Fibroblast of the aortic adventitia (primary cell): ENCODE data around the gene FBLN7. TPM values are rescaled to one million over a fixed set of nuclear protein-coding genes. Genes with fewer than 3 reads are reported as not detected.

Source experiments
- DNase-seq: peaks from one replicate; pipeline ENCODE4 v3.0.0-alpha.2; 2010; ENCODE audit warnings: low read depth
- H3K4me3 ChIP-seq: 2 replicates; pipeline ENCODE4 v1.5.1; 2011; ENCODE audit warnings: low read depth, mild to moderate bottlenecking, control low read depth, low read length, moderate library complexity
- total RNA-seq: library from RNA; depleted of rRNA; stranded (reverse); fragments of >200 nt; gene quantifications from 2 replicates; pipeline ENCODE4 v1.2.3, GENCODE V29; 2012; ENCODE audit warnings: low replicate concordance
- TF ChIP-seq, protein P1 (sequence below): IDR thresholded peaks from 2 replicates; pipeline ENCODE4 v1.5.1; 2011; ENCODE audit warnings: mild to moderate bottlenecking, low read length, control low read depth, inconsistent platforms; ENCODE audit not compliant: insufficient read depth

The FBLN7 gene
- total RNA-seq, 1 donor, result 3.2 TPM

- no peak overlapping the region for H3K4me3 ChIP-seq
- TF ChIP-seq, protein P1, sequence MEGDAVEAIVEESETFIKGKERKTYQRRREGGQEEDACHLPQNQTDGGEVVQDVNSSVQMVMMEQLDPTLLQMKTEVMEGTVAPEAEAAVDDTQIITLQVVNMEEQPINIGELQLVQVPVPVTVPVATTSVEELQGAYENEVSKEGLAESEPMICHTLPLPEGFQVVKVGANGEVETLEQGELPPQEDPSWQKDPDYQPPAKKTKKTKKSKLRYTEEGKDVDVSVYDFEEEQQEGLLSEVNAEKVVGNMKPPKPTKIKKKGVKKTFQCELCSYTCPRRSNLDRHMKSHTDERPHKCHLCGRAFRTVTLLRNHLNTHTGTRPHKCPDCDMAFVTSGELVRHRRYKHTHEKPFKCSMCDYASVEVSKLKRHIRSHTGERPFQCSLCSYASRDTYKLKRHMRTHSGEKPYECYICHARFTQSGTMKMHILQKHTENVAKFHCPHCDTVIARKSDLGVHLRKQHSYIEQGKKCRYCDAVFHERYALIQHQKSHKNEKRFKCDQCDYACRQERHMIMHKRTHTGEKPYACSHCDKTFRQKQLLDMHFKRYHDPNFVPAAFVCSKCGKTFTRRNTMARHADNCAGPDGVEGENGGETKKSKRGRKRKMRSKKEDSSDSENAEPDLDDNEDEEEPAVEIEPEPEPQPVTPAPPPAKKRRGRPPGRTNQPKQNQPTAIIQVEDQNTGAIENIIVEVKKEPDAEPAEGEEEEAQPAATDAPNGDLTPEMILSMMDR, result no peak
- no peak for DNase-seq
These were observed 32.3 kb downstream of the FBLN7 start for GRCh38 chr2:112170495-112170894.

- TF ChIP-seq, protein P1, result no peak
- H3K4me3 ChIP-seq, result no peak overlapping the region
- no peak for DNase-seq
These were observed 35.6 kb downstream of the FBLN7 start for GRCh38 chr2:112173646-112174319.

DNA sequence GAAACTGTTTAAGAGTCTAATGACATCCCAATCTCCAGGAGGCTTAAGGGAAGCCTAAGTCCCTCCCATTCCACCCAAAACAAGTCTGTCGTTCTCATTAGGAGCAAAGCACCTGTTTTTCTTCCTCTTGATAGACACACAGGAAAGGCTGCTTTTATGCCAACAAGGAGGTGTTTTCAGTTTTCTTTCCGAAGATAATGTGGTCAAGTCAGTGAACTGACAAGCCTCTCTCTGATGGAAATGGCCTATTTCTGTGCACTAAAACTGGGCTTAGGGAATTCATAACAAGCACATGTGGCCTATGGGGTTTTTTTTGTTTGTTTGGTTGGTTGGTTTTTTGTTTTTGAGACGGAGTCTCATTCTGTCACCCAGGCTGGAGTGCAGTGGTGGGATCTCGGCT is 36.2 kb downstream of the FBLN7 start:
- DNase-seq, result no peak
- H3K4me3 ChIP-seq, result no peak overlapping the region
- TF ChIP-seq, protein P1, result no peak

- no peak overlapping the region for H3K4me3 ChIP-seq
- TF ChIP-seq, protein P1, result no peak
- DNase-seq, result no peak
These were observed 37.1 kb downstream of the FBLN7 start for GRCh38 chr2:112175333-112175732.

DNA sequence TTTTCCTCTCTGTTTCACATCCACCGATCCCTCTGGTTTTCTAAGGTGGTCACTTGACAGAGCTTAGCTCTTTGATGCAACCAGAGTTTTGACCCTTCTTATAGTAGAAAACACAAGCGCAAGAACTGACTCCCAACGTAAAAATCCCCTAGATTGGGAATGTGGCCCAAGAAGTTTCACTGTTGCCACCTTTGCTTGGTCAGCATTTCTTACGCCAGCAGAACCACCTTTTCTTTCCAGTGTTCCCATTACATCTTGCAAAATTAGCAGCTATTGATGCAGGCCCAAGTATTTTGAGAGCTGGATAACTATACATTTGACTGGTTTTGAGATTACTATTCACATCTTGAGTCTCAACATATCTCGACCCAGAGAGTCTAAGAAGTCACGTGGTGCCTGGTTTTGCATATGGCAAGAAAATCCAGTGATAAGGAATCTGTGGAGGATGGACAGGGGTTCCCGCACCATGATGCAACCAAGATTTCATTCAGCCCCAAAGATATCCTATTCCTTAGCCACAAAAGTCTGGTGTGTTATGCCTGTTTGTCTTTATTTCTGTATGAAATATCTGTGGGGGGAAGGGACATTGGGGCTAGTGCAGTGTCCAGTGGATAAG is 37.9 kb downstream of the FBLN7 start:
- DNase-seq, result no peak
- TF ChIP-seq, protein P1, result no peak
- H3K4me3 ChIP-seq, result no peak overlapping the region

- H3K4me3 ChIP-seq, result no peak overlapping the region
- no peak for DNase-seq
- TF ChIP-seq, protein P1, result no peak
These were observed 43.5 kb downstream of the FBLN7 start for GRCh38 chr2:112181571-112182290.
